ENCODE data around the gene MAGI1. TPM values are rescaled to one million over a fixed set of nuclear protein-coding genes. Genes with fewer than 3 reads are reported as not detected.

MAGI1 gene
- total and polyA plus RNA-seq, 2 donors (not counting 1 experiment from before 2014, with no cell fraction given): 0.10 to 0.22 TPM

DNA sequence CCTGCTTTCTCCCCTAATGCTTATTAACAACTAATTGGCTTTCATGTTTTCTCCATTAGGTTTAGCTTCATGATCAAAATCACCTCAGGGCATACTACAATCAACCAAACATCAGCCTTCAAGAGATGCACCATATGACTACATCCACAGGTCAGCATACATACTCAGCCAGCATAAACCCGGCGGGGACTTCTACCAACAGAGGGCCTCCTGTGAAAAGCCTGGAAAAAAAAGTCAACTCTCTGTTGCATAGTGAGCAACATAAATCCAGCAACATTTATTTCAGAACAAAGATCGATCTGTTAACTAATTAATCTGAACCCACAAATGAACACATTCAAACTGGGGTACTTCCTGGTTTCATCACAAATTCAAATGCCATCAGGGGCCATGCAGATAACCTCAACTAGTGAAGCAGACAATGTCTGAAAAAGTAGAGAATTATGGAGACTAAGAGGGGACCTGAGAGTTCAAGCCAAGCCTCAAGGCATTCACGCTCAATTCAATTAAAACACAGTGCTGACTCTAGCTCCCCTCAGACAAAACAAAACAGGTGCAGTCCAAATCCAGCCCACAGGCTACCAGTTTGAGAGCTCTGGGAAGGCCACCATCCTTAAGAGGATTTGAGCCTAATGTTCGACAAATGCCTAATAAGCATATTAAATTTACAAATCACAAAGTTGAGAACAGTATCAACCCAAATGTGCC, 124.5 kb downstream of the MAGI1 start:
- CTCF ChIA-PET: no interaction called here
- no peak overlapping the region for H3K4me2 ChIP-seq (replicated peaks; ENCODE audit: low read depth, low read length, poor library complexity, severe bottlenecking)
- no peak overlapping the region for H3K4me3 ChIP-seq (ENCODE audit: control extremely low read depth in 1 of 5, extremely low read depth in 1 of 5, insufficient read depth in 1 of 5, low read depth in 2 of 5, low read length in 4 of 5)
- POLR2A ChIA-PET: no interaction called here
- WGBS (ENCODE audit: insufficient coverage): 81% methylated on average over 4 of the region's 5 CpGs
- H3K36me3 ChIP-seq (replicated peaks in 1 of 2; ENCODE audit: control extremely low read depth in 1 of 2, control insufficient read depth in 1 of 2, extremely low read depth in 1 of 2, insufficient read depth in 2 of 2, low read length in 1 of 2): no peaks in the 10 kb centered on the region
- Mint-ChIP-seq H3K4me1 (no peaks in the 10 kb centered on the region), H3K4me3 (no peak overlapping the region), H3K27ac (no peak overlapping the region), H3K27me3 (no peaks in the 10 kb centered on the region), H3K9me3 (ENCODE audit: insufficient read depth) (no peaks in the 10 kb centered on the region)
- ATAC-seq (ENCODE audit: low read depth) (no peak), DNase-seq (no peak)
- H3K9me3 ChIP-seq (ENCODE audit: control extremely low read depth in 1 of 3, control insufficient read depth in 2 of 3, insufficient read depth in 1 of 3, low read length in 2 of 3): peaks cover 0 to 6% (median 0%) of the 10 kb centered on the region in 3 donors
- no peak overlapping the region for H3K9ac ChIP-seq (ENCODE audit: low read length)
- H3K27me3 ChIP-seq (replicated peaks in 1 of 4; ENCODE audit: control extremely low read depth in 1 of 4, control insufficient read depth in 3 of 4, insufficient read depth in 4 of 4, low read length in 3 of 4): no peaks in the 10 kb centered on the region
- H3K79me2 ChIP-seq (ENCODE audit: control insufficient read depth, insufficient read depth, low read length): no peaks in the 10 kb centered on the region
- no peaks in the 10 kb centered on the region for H4K20me1 ChIP-seq (ENCODE audit: control insufficient read depth, insufficient read depth, low read length, poor library complexity, severe bottlenecking)
- H3K27ac ChIP-seq (ENCODE audit: low read length in 2 of 2): no peak overlapping the region
- no peaks in the 10 kb centered on the region for H3K4me1 ChIP-seq (ENCODE audit: control insufficient read depth in 2 of 2, insufficient read depth in 2 of 2, low read length in 2 of 2)
- H2AFZ ChIP-seq (ENCODE audit: insufficient read depth, low read depth, low read length, poor library complexity, severe bottlenecking): no peak overlapping the region
- intact Hi-C loops (cut with micrococcal nuclease): no loop called here
- TF ChIP-seq, protein P1, sequence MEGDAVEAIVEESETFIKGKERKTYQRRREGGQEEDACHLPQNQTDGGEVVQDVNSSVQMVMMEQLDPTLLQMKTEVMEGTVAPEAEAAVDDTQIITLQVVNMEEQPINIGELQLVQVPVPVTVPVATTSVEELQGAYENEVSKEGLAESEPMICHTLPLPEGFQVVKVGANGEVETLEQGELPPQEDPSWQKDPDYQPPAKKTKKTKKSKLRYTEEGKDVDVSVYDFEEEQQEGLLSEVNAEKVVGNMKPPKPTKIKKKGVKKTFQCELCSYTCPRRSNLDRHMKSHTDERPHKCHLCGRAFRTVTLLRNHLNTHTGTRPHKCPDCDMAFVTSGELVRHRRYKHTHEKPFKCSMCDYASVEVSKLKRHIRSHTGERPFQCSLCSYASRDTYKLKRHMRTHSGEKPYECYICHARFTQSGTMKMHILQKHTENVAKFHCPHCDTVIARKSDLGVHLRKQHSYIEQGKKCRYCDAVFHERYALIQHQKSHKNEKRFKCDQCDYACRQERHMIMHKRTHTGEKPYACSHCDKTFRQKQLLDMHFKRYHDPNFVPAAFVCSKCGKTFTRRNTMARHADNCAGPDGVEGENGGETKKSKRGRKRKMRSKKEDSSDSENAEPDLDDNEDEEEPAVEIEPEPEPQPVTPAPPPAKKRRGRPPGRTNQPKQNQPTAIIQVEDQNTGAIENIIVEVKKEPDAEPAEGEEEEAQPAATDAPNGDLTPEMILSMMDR (IDR thresholded peaks at IDR 0.05): no peak
- no peak for TF ChIP-seq EZH2 (IDR thresholded peaks at IDR 0.05; ENCODE audit: borderline replicate concordance, insufficient read depth, low read depth, low read length, poor library complexity, severe bottlenecking)

DNA sequence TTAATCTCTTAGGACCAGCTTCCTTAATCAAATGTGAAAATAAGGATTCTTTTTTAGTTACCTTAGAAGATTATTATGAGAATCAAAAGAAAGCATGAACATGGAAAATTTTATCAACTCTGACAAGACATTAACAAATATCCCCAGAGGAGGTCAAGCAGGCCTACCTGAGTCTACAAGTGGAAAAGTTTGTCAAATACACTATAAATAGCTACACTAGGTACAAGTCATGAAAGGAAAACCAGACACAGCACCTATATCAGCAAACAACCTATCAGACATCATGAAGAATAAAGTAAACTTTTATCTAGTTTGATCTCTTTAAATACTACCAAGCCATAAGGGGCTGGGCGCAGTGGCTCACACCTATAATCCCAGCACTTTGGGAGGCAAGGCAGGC, 126.1 kb downstream of the MAGI1 start:
- no peaks in the 10 kb centered on the region for H3K36me3 ChIP-seq (replicated peaks in 1 of 2; ENCODE audit: control extremely low read depth in 1 of 2, control insufficient read depth in 1 of 2, extremely low read depth in 1 of 2, insufficient read depth in 2 of 2, low read length in 1 of 2)
- no peak overlapping the region for H3K27ac ChIP-seq (ENCODE audit: low read length in 2 of 2)
- no peak overlapping the region for H3K27ac Mint-ChIP-seq
- CTCF ChIA-PET: no interaction called here
- H3K27me3 ChIP-seq (replicated peaks in 1 of 4; ENCODE audit: control extremely low read depth in 1 of 4, control insufficient read depth in 3 of 4, insufficient read depth in 4 of 4, low read length in 3 of 4): no peaks in the 10 kb centered on the region
- no peak for DNase-seq
- no peaks in the 10 kb centered on the region for H3K79me2 ChIP-seq (ENCODE audit: control insufficient read depth, insufficient read depth, low read length)
- H3K27me3 Mint-ChIP-seq: no peaks in the 10 kb centered on the region
- H4K20me1 ChIP-seq (ENCODE audit: control insufficient read depth, insufficient read depth, low read length, poor library complexity, severe bottlenecking): no peaks in the 10 kb centered on the region
- no peaks in the 10 kb centered on the region for H3K9me3 Mint-ChIP-seq (ENCODE audit: insufficient read depth)
- no peak overlapping the region for H3K4me2 ChIP-seq (replicated peaks; ENCODE audit: low read depth, low read length, poor library complexity, severe bottlenecking)
- H3K9me3 ChIP-seq (ENCODE audit: control extremely low read depth in 1 of 3, control insufficient read depth in 2 of 3, insufficient read depth in 1 of 3, low read length in 2 of 3): peaks cover 0 to 6% (median 0%) of the 10 kb centered on the region in 3 donors
- H3K9ac ChIP-seq (ENCODE audit: low read length): no peak overlapping the region
- H3K4me3 ChIP-seq (ENCODE audit: control extremely low read depth in 1 of 5, extremely low read depth in 1 of 5, insufficient read depth in 1 of 5, low read depth in 2 of 5, low read length in 4 of 5): no peak overlapping the region
- H3K4me1 ChIP-seq (ENCODE audit: control insufficient read depth in 2 of 2, insufficient read depth in 2 of 2, low read length in 2 of 2): no peaks in the 10 kb centered on the region
- TF ChIP-seq EZH2 (IDR thresholded peaks at IDR 0.05; ENCODE audit: borderline replicate concordance, insufficient read depth, low read depth, low read length, poor library complexity, severe bottlenecking): no peak
- TF ChIP-seq, protein P1 (IDR thresholded peaks at IDR 0.05): no peak
- 67% methylated on average over 1 of the region's 1 CpG for WGBS (ENCODE audit: insufficient coverage)
- no peak for ATAC-seq (ENCODE audit: low read depth)
- no peak overlapping the region for H2AFZ ChIP-seq (ENCODE audit: insufficient read depth, low read depth, low read length, poor library complexity, severe bottlenecking)
- no peaks in the 10 kb centered on the region for H3K4me1 Mint-ChIP-seq
- POLR2A ChIA-PET: no interaction called here
- no peak overlapping the region for H3K4me3 Mint-ChIP-seq
- intact Hi-C loops (cut with micrococcal nuclease): no loop called here
